ENCODE data around the gene CCNF.

- TF ChIP-seq TAF1 (IDR thresholded peaks at IDR 0.05; ENCODE audit: borderline replicate concordance, insufficient read depth, low read length) (no peak), POLR2AphosphoS5 (IDR thresholded peaks at IDR 0.05; ENCODE audit: low read depth, low read length) (no peak), SIN3A (IDR thresholded peaks at IDR 0.05; ENCODE audit: borderline replicate concordance, insufficient read depth, low read length) (no peak), FOXP2 (optimal IDR thresholded peaks at IDR 0.05; ENCODE audit: borderline replicate concordance, extremely low read depth, extremely low read length, insufficient read depth) (no peak)
- TF ChIP-seq, protein P1, sequence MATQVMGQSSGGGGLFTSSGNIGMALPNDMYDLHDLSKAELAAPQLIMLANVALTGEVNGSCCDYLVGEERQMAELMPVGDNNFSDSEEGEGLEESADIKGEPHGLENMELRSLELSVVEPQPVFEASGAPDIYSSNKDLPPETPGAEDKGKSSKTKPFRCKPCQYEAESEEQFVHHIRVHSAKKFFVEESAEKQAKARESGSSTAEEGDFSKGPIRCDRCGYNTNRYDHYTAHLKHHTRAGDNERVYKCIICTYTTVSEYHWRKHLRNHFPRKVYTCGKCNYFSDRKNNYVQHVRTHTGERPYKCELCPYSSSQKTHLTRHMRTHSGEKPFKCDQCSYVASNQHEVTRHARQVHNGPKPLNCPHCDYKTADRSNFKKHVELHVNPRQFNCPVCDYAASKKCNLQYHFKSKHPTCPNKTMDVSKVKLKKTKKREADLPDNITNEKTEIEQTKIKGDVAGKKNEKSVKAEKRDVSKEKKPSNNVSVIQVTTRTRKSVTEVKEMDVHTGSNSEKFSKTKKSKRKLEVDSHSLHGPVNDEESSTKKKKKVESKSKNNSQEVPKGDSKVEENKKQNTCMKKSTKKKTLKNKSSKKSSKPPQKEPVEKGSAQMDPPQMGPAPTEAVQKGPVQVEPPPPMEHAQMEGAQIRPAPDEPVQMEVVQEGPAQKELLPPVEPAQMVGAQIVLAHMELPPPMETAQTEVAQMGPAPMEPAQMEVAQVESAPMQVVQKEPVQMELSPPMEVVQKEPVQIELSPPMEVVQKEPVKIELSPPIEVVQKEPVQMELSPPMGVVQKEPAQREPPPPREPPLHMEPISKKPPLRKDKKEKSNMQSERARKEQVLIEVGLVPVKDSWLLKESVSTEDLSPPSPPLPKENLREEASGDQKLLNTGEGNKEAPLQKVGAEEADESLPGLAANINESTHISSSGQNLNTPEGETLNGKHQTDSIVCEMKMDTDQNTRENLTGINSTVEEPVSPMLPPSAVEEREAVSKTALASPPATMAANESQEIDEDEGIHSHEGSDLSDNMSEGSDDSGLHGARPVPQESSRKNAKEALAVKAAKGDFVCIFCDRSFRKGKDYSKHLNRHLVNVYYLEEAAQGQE (IDR thresholded peaks at IDR 0.05; ENCODE audit: insufficient read depth in 1 of 2, low read depth in 2 of 2, low read length in 2 of 2) = no peak
Measured at GRCh38 chr16:2385190-2385836, 43.9 kb upstream of the CCNF start.

Measured in PFSK-1 (cell line).